Pancreas (tissue), 10 donors: Measurements from ENCODE around the gene MICOS13. TPM values are rescaled to one million over a fixed set of nuclear protein-coding genes. Genes with fewer than 3 reads are reported as not detected.

Experiments
- ATAC-seq, 4 donors: fragments of 200-7000 bp; cut with Tn5 transposase; one replicate each; pipeline versions ENCODE4 v1.8.0 to v1.9.1; 2020; ENCODE audit warnings: mild to moderate bottlenecking in 4 of 4, moderate library complexity in 4 of 4
- DNase-seq, 6 donors: peaks; one replicate each; pipeline ENCODE4 v3.0.0-alpha.2; 2020
- FAIRE-seq: peaks from 2 replicates; lab custom pipeline; 2012; peaks lifted over from hg19 to GRCh38; lab: Jason Lieb, UNC
- H3K27ac ChIP-seq, 4 donors: fragments of 200-600 bp; sonication (generic); 1 replicate in 3 of 4; 2 replicates in 1 of 4; pipeline versions ENCODE4 v1.5.0 to v1.8.0; 2020
- H3K27me3 ChIP-seq, 4 donors: fragments of 200-600 bp; one replicate each; pipeline ENCODE4 v1.8.0; 2021
- H3K36me3 ChIP-seq, 3 donors: fragments of 200-600 bp; sonication (generic) in 1 of 3; one replicate each; pipeline versions ENCODE4 v1.5.0 to v1.8.0; 2020 to 2021
- H3K4me1 ChIP-seq, 3 donors: fragments of 200-600 bp; one replicate each; pipeline ENCODE4 v1.8.0; 2021
- H3K4me3 ChIP-seq, 4 donors: fragments of 200-600 bp; sonication (generic) in 2 of 4; one replicate each; pipeline versions ENCODE4 v1.5.0 to v1.8.0; 2020 to 2021
- H3K9me3 ChIP-seq, 4 donors: fragments of 200-600 bp; one replicate each; pipeline ENCODE4 v1.8.0; 2021
- CTCF ChIP-seq, 4 donors: fragments of 200-600 bp; sonication (generic) in 3 of 4; IDR thresholded peaks; one replicate each; pipeline versions ENCODE4 v1.5.0 to v1.8.0; 2021; ENCODE audit warnings: antibody characterized with exemption in 4 of 4
- WGBS, 2 donors: extraction: QIAGEN DNeasy Blood & Tissue Kit; methylation state at CpG; one replicate each; pipeline ENCODE4 v1.1.7; 2013; 5-methylcytosine and 5-hydroxymethylcytosine counted together
- intact Hi-C, 3 donors: fragments of 100-400 bp; cut with DNase I; formaldehyde crosslinking; loops; one replicate each; pipeline versions ENCODE4 v1.11.1 to v1.14.2; 2022
- polyA plus RNA-seq, 2 donors: library from polyadenylated mRNA; stranded (reverse); fragments of 200-250 nt; gene quantifications; one replicate each; pipeline ENCODE4 v1.2.3, GENCODE V29; 2013
- total RNA-seq, 6 donors: library from RNA; stranded (reverse); fragmentation: NEBNext Ultra II Directional in 4 of 6; extraction: Animal tissue kit (Norgen Biotek cat#: 25700) in 4 of 6; gene quantifications; one replicate each; pipeline versions ENCODE4 v1.2.1 to v1.2.4, GENCODE V29; 2021 to 2023
- donor health status: healthy with polysubstance abuse.
- donor health status: DM: no; HTN: no; CAD: no; lungs with moderate emphysema.
- donor health status: DM: no; HTN: no; CAD: no.
- donor health status: control.
- donor health status: control.
- donor health status: Bipolar disorder and iron deficiency.
- donor health status: DM: yes; HTN: yes; CAD: no.
- donor health status: DM: no; HTN: no; CAD: no.
- donor health status: DM: no; HTN: no; CAD: no.
- donor health status: DM: yes; HTN: yes; CAD: no.

Gene MICOS13
- total and polyA plus RNA-seq, 8 donors = 14.0 to 77.5 (median 24.7) TPM

GRCh38 chr19:5698635-5699422 lies 18.5 kb upstream of the MICOS13 start:
- TF ChIP-seq CTCF (IDR thresholded peaks at IDR 0.05) = no peak
- intact Hi-C loops = no loop called here
- DNase-seq = peak in 3 of 6 donors; percentile 37 to 72 (median 55)

GRCh38 chr19:5697890-5698634 lies 17.7 kb upstream of the MICOS13 start:
- no peak for FAIRE-seq
- ATAC-seq = no peak
- DNase-seq = peak in 3 of 6 donors; percentile 20 to 72 (median 55)
- peaks cover 0 to 63% (median 36%) of the 10 kb centered on the region in 3 donors for H3K36me3 ChIP-seq
- TF ChIP-seq CTCF (IDR thresholded peaks at IDR 0.05) = no peak
- no peaks in the 10 kb centered on the region for H3K4me1 ChIP-seq
- 88 to 91% methylated on average over 28 to 30 of the region's 30 CpGs for WGBS, 2 donors
- intact Hi-C loops = no loop called here
- no peak overlapping the region for H3K4me3 ChIP-seq
- no peaks in the 10 kb centered on the region for H3K27me3 ChIP-seq
- H3K9me3 ChIP-seq = no peaks in the 10 kb centered on the region
- no peak overlapping the region for H3K27ac ChIP-seq

More at GRCh38 chr19:5698635-5699422, 18.5 kb upstream of the MICOS13 start:
- Histone ChIP-seq H3K4me3 (no peak overlapping the region), H3K27ac (no peak overlapping the region), H3K4me1 (no peaks in the 10 kb centered on the region), H3K36me3 (peaks cover 0 to 62% (median 35%) of the 10 kb centered on the region in 3 donors), H3K27me3 (no peaks in the 10 kb centered on the region), H3K9me3 (no peaks in the 10 kb centered on the region)
- ATAC-seq (no peak), FAIRE-seq (no peak)
- WGBS, 2 donors = 92 to 94% methylated on average over 38 of the region's 38 CpGs

- H3K4me1 ChIP-seq = peaks cover 0 to under 1% (median under 1%) of the 10 kb centered on the region in 3 donors
- H3K36me3 ChIP-seq = peaks cover 0 to 69% (median 41%) of the 10 kb centered on the region in 3 donors
- ATAC-seq = no peak
- DNase-seq = peak in 4 of 6 donors; percentile 18 to 77 (median 52)
- FAIRE-seq = no peak
- no peak overlapping the region for H3K4me3 ChIP-seq
- H3K27ac ChIP-seq = no peak overlapping the region
- no peak for TF ChIP-seq CTCF (IDR thresholded peaks at IDR 0.05)
- 87 to 92% methylated on average over 22 to 25 of the region's 25 CpGs for WGBS, 2 donors
- no peaks in the 10 kb centered on the region for H3K27me3 ChIP-seq
- intact Hi-C loops = no loop called here
- no peaks in the 10 kb centered on the region for H3K9me3 ChIP-seq
Measured at GRCh38 chr19:5697022-5697889, 16.9 kb upstream of the MICOS13 start.

GRCh38 chr19:5696196-5697021 lies 16.1 kb upstream of the MICOS13 start:
- H3K27ac ChIP-seq = no peak overlapping the region
- intact Hi-C loops = no loop called here
- H3K9me3 ChIP-seq = no peaks in the 10 kb centered on the region
- H3K4me1 ChIP-seq = peaks cover 0 to 7% (median 6%) of the 10 kb centered on the region in 3 donors
- 89 to 92% methylated on average over 41 to 42 of the region's 42 CpGs for WGBS, 2 donors
- TF ChIP-seq CTCF (IDR thresholded peaks at IDR 0.05) = no peak
- FAIRE-seq (no peak), DNase-seq (peak in 4 of 6 donors; percentile 27 to 85 (median 56)), ATAC-seq (no peak)
- H3K27me3 ChIP-seq = no peaks in the 10 kb centered on the region
- H3K4me3 ChIP-seq = no peak overlapping the region
- peaks cover 0 to 76% (median 46%) of the 10 kb centered on the region in 3 donors for H3K36me3 ChIP-seq
